Lung (tissue), 12 donors: ENCODE measurements around the gene RAB3IP. TPM values are rescaled to one million over a fixed set of nuclear protein-coding genes. Genes with fewer than 3 reads are reported as not detected.

Experiments
- ATAC-seq: fragments of 200-7000 bp; cut with Tn5 transposase; one replicate; pipeline ENCODE4 v1.9.1; 2020; ENCODE audit warnings: moderate number of reproducible peaks; ENCODE audit not compliant: insufficient read depth, low FRiP score
- DNase-seq, 3 donors: peaks; one replicate each; pipeline ENCODE4 v3.0.0-alpha.2; 2013 to 2017
- H3K27ac ChIP-seq, 2 donors: one replicate each; pipeline ENCODE4 v1.5.1; 2013; ENCODE audit warnings: mild to moderate bottlenecking in 2 of 2, moderate library complexity in 2 of 2, control low read depth in 1 of 2, inconsistent platforms in 1 of 2, low read depth in 1 of 2, low read length in 1 of 2
- H3K27me3 ChIP-seq, 3 donors: one replicate each; pipeline ENCODE4 v1.5.1; 2013; ENCODE audit warnings: low read length in 2 of 3; ENCODE audit not compliant: control insufficient read depth in 3 of 3, insufficient read depth in 3 of 3
- H3K36me3 ChIP-seq, 4 donors: one replicate each; pipeline ENCODE4 v1.5.1; 2013; ENCODE audit warnings: low read length in 4 of 4, mild to moderate bottlenecking in 1 of 4, moderate library complexity in 1 of 4; ENCODE audit not compliant: control insufficient read depth in 4 of 4, insufficient read depth in 4 of 4
- H3K4me1 ChIP-seq, 5 donors: one replicate each; pipeline ENCODE4 v1.5.1; 2013; ENCODE audit warnings: low read length in 5 of 5, mild to moderate bottlenecking in 2 of 5, moderate library complexity in 1 of 5; ENCODE audit not compliant: control insufficient read depth in 5 of 5, insufficient read depth in 5 of 5
- H3K4me3 ChIP-seq: one replicate; pipeline ENCODE4 v1.5.1; 2013; ENCODE audit warnings: mild to moderate bottlenecking, control low read depth, moderate library complexity
- H3K9ac ChIP-seq, 2 donors: one replicate each; pipeline ENCODE4 v1.5.1; 2013; ENCODE audit warnings: low read length in 2 of 2, control low read depth in 1 of 2; ENCODE audit not compliant: insufficient read depth in 1 of 2
- H3K9me3 ChIP-seq, 4 donors: one replicate each; pipeline ENCODE4 v1.5.1; 2013; ENCODE audit warnings: low read length in 3 of 4, mild to moderate bottlenecking in 1 of 4, moderate library complexity in 1 of 4; ENCODE audit not compliant: control insufficient read depth in 4 of 4, insufficient read depth in 3 of 4
- CTCF ChIP-seq: IDR thresholded peaks from 2 replicates; pipeline ENCODE4 v1.5.1; 2012; ENCODE audit warnings: mild to moderate bottlenecking; ENCODE audit errors: control extremely low read depth, extremely low read depth
- WGBS, 2 donors: extraction: QIAGEN DNeasy Blood & Tissue Kit; methylation state at CpG; one replicate each; pipeline ENCODE4 v1.1.7; 2013; 5-methylcytosine and 5-hydroxymethylcytosine counted together
- polyA plus RNA-seq, 2 donors: library from polyadenylated mRNA; stranded (reverse); fragments of 200-250 nt; gene quantifications; one replicate each; pipeline ENCODE4 v1.2.1, GENCODE V29; 2013
- total RNA-seq, 2 donors: library from RNA; depleted of rRNA in 1 of 2; stranded (reverse); fragments of >200 nt in 1 of 2; gene quantifications; one replicate each; pipeline ENCODE4 v1.2.1, GENCODE V29; 2014 to 2021
- donor health status: control.
- donor health status: control.
- donor health status: Bipolar disorder and iron deficiency.
- donor health status: healthy.
- donor health status: DM: yes; HTN: yes; CAD: no.

RAB3IP gene
- total and polyA plus RNA-seq, 4 donors = 13.2 to 77.0 (median 30.5) TPM

- DNase-seq (no peak), ATAC-seq (no peak)
- TF ChIP-seq CTCF = no peak
- H3K27me3 ChIP-seq = no peaks in the 10 kb centered on the region
- no peaks in the 10 kb centered on the region for H3K36me3 ChIP-seq
- H3K4me3 ChIP-seq = no peak overlapping the region
- H3K9me3 ChIP-seq = no peaks in the 10 kb centered on the region
- WGBS, 2 donors = 69 to 70% methylated on average over 1 of the region's 1 CpG
- no peak overlapping the region for H3K9ac ChIP-seq
- H3K27ac ChIP-seq = no peak overlapping the region
- no peaks in the 10 kb centered on the region for H3K4me1 ChIP-seq
Observed at GRCh38 chr12:69703146-69703642, 35.5 kb upstream of the RAB3IP start.

- TF ChIP-seq CTCF = no peak
- WGBS, 2 donors = 0% methylated on average over 1 of the region's 1 CpG
- no peaks in the 10 kb centered on the region for H3K9me3 ChIP-seq
- DNase-seq (no peak), ATAC-seq (no peak)
- H3K27ac ChIP-seq = no peak overlapping the region
- H3K4me3 ChIP-seq = no peak overlapping the region
- H3K4me1 ChIP-seq = no peaks in the 10 kb centered on the region
- H3K36me3 ChIP-seq = no peaks in the 10 kb centered on the region
- no peak overlapping the region for H3K9ac ChIP-seq
- no peaks in the 10 kb centered on the region for H3K27me3 ChIP-seq
Observed at GRCh38 chr12:69704357-69704756, 34.3 kb upstream of the RAB3IP start.

- 95 to 96% methylated on average over 3 of the region's 3 CpGs for WGBS, 2 donors
- Histone ChIP-seq H3K27me3 (no peaks in the 10 kb centered on the region), H3K27ac (no peak overlapping the region), H3K36me3 (no peaks in the 10 kb centered on the region), H3K4me3 (no peak overlapping the region), H3K4me1 (no peaks in the 10 kb centered on the region), H3K9ac (no peak overlapping the region), H3K9me3 (no peaks in the 10 kb centered on the region)
- no peak for TF ChIP-seq CTCF
- no peak for ATAC-seq
- DNase-seq = no peak
Observed at GRCh38 chr12:69708649-69709048, 30.0 kb upstream of the RAB3IP start.

GRCh38 chr12:69712826-69713225 is 25.8 kb upstream of the RAB3IP start:
- H3K9ac ChIP-seq = no peak overlapping the region
- 96 to 99% methylated on average over 2 of the region's 2 CpGs for WGBS, 2 donors
- DNase-seq (no peak), ATAC-seq (no peak)
- H3K9me3 ChIP-seq = no peaks in the 10 kb centered on the region
- no peaks in the 10 kb centered on the region for H3K36me3 ChIP-seq
- no peak for TF ChIP-seq CTCF
- no peaks in the 10 kb centered on the region for H3K27me3 ChIP-seq
- no peak overlapping the region for H3K27ac ChIP-seq
- H3K4me1 ChIP-seq = no peaks in the 10 kb centered on the region
- no peak overlapping the region for H3K4me3 ChIP-seq
